ENCODE measurements around the gene ADGRA1.

GRCh38 chr10:133082685-133083421 lies 4.9 kb upstream of the ADGRA1 start:
- no peak for TF ChIP-seq PREB (CRISPR knock-in tag; IDR thresholded peaks at IDR 0.05)
- no peak for TF ChIP-seq NFYB (CRISPR knock-in tag; IDR thresholded peaks at IDR 0.05)
- no peak for TF ChIP-seq MYPOP (CRISPR knock-in tag; IDR thresholded peaks at IDR 0.05)
- no peak for TF ChIP-seq RXRB (CRISPR knock-in tag; IDR thresholded peaks at IDR 0.05; ENCODE audit: borderline replicate concordance)
- TF ChIP-seq CTCF (CRISPR knock-in tag; IDR thresholded peaks at IDR 0.05), result no peak
- TF ChIP-seq ZNF740 (CRISPR knock-in tag; IDR thresholded peaks at IDR 0.05), result no peak
- no peak for TF ChIP-seq ZNF629 (CRISPR knock-in tag; conservative IDR thresholded peaks at IDR 0.05)
- no peak for TF ChIP-seq ZSCAN30 (CRISPR knock-in tag; IDR thresholded peaks at IDR 0.05)
- TF ChIP-seq TBX2 (CRISPR knock-in tag; IDR thresholded peaks at IDR 0.05; ENCODE audit: borderline replicate concordance), result no peak
- no peak for TF ChIP-seq ZNF652 (CRISPR knock-in tag; IDR thresholded peaks at IDR 0.05; ENCODE audit: borderline replicate concordance, low read depth)

All from HepG2 (cell line).